ENCODE data around the gene VWA7.
"Not testable (repeated sequence)": the region's sequence is repeated elsewhere in the genome, so short reads cannot be mapped to it uniquely, and the experiment has no call there.

The VWA7 gene

DNA sequence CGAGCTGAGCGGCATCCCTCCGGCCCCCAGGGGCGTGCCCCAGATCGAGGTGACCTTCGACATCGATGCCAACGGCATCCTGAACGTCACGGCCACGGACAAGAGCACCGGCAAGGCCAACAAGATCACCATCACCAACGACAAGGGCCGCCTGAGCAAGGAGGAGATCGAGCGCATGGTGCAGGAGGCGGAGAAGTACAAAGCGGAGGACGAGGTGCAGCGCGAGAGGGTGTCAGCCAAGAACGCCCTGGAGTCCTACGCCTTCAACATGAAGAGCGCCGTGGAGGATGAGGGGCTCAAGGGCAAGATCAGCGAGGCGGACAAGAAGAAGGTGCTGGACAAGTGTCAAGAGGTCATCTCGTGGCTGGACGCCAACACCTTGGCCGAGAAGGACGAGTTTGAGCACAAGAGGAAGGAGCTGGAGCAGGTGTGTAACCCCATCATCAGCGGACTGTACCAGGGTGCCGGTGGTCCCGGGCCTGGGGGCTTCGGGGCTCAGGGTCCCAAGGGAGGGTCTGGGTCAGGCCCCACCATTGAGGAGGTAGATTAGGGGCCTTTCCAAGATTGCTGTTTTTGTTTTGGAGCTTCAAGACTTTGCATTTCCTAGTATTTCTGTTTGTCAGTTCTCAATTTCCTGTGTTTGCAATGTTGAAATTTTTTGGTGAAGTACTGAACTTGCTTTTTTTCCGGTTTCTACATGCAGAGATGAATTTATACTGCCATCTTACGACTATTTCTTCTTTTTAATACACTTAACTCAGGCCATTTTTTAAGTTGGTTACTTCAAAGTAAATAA lies 40.2 kb upstream of the VWA7 start:
- peak overlapping the region; percentile 19 for H3K4me3 ChIP-seq (ENCODE audit: extremely low read depth, insufficient read depth, low read length, poor library complexity, severe bottlenecking)
- WGBS, 2 experiments (ENCODE audit: insufficient coverage in 2 of 2) = 93 to 95% methylated on average over 3 to 6 of the region's 37 CpGs
- H3K9me3 ChIP-seq (ENCODE audit: control insufficient read depth, low read length); H3K4me1 ChIP-seq (ENCODE audit: control insufficient read depth, insufficient read depth, low read length, poor library complexity, severe bottlenecking); H3K36me3 ChIP-seq (ENCODE audit: control insufficient read depth, insufficient read depth, low read length); H3K27ac ChIP-seq (ENCODE audit: low read depth, low read length, severe bottlenecking): not testable (repeated sequence)

GRCh38 chr6:31815025-31815838 lies 38.1 kb upstream of the VWA7 start, which contains the start of the genes HSPA1A and HSPA1L:
HSPA1A (plus strand) TSS chr6:31815543; CDS start chr6:31815757, 214 bp downstream.
HSPA1L (minus strand) TSS chr6:31815283; CDS start chr6:31811972, 3,311 bp downstream.
- peak within 1 kb of the TSS; percentile 99 for H3K27ac ChIP-seq (ENCODE audit: low read depth, low read length, severe bottlenecking)
- 1 to 2% methylated on average over 30 to 48 of the region's 56 CpGs for WGBS, 2 experiments (ENCODE audit: insufficient coverage in 2 of 2)
- H3K9me3 ChIP-seq (ENCODE audit: control insufficient read depth, low read length) = no peaks in the 10 kb centered on the region
- peaks cover 9% of the 10 kb centered on the region for H3K4me1 ChIP-seq (ENCODE audit: control insufficient read depth, insufficient read depth, low read length, poor library complexity, severe bottlenecking)
- peaks cover 7% of the 10 kb centered on the region for H3K36me3 ChIP-seq (ENCODE audit: control insufficient read depth, insufficient read depth, low read length)
- H3K4me3 ChIP-seq (ENCODE audit: extremely low read depth, insufficient read depth, low read length, poor library complexity, severe bottlenecking) = peak within 1 kb of the TSS; percentile 45

- no peaks in the 10 kb centered on the region for H3K9me3 ChIP-seq (ENCODE audit: control insufficient read depth, low read length)
- H3K4me3 ChIP-seq (ENCODE audit: extremely low read depth, insufficient read depth, low read length, poor library complexity, severe bottlenecking) = peak overlapping the region; percentile 45
- 0 to 3% methylated on average over 9 of the region's 13 CpGs for WGBS, 2 experiments (ENCODE audit: insufficient coverage in 2 of 2)
- peaks cover 7% of the 10 kb centered on the region for H3K36me3 ChIP-seq (ENCODE audit: control insufficient read depth, insufficient read depth, low read length)
- peaks cover 9% of the 10 kb centered on the region for H3K4me1 ChIP-seq (ENCODE audit: control insufficient read depth, insufficient read depth, low read length, poor library complexity, severe bottlenecking)
- peak overlapping the region; percentile 99 for H3K27ac ChIP-seq (ENCODE audit: low read depth, low read length, severe bottlenecking)
Measured at GRCh38 chr6:31814677-31815024, 37.5 kb upstream of the VWA7 start.

DNA sequence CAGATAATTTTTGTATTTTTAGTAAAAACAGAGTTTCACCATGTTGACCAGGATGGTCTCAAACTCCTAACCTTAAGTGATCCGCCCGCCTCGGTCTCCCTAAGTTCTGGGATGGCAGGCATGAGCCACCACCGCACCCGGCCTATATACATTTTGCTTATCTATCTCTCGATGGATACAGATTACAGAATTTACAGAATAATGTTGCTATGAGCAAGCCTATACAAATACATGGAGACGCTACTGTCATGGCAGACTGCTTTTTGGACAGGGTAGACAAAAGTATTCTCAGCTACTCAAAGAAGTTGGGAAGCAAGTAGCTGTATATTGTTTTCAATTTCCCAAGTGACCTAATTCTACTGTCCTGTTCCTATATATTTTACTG lies 36.3 kb upstream of the VWA7 start:
- Histone ChIP-seq H3K36me3 (ENCODE audit: control insufficient read depth, insufficient read depth, low read length) (peaks cover 2% of the 10 kb centered on the region), H3K27ac (ENCODE audit: low read depth, low read length, severe bottlenecking) (peak overlapping the region; percentile 99), H3K4me1 (ENCODE audit: control insufficient read depth, insufficient read depth, low read length, poor library complexity, severe bottlenecking) (peaks cover 4% of the 10 kb centered on the region), H3K4me3 (ENCODE audit: extremely low read depth, insufficient read depth, low read length, poor library complexity, severe bottlenecking) (no peak overlapping the region), H3K9me3 (ENCODE audit: control insufficient read depth, low read length) (no peaks in the 10 kb centered on the region)
- 89 to 100% methylated on average over 5 to 6 of the region's 7 CpGs for WGBS, 2 experiments (ENCODE audit: insufficient coverage in 2 of 2)

GRCh38 chr6:31811645-31812044 lies 34.5 kb upstream of the VWA7 start:
- Histone ChIP-seq H3K4me3 (ENCODE audit: extremely low read depth, insufficient read depth, low read length, poor library complexity, severe bottlenecking) (no peak overlapping the region), H3K27ac (ENCODE audit: low read depth, low read length, severe bottlenecking) (no peak overlapping the region), H3K4me1 (ENCODE audit: control insufficient read depth, insufficient read depth, low read length, poor library complexity, severe bottlenecking) (peaks cover 4% of the 10 kb centered on the region), H3K36me3 (ENCODE audit: control insufficient read depth, insufficient read depth, low read length) (no peaks in the 10 kb centered on the region), H3K9me3 (ENCODE audit: control insufficient read depth, low read length) (no peaks in the 10 kb centered on the region)
- WGBS, 2 experiments (ENCODE audit: insufficient coverage in 2 of 2) = 97 to 99% methylated on average over 12 of the region's 12 CpGs

GRCh38 chr6:31808599-31808998 lies 31.5 kb upstream of the VWA7 start:
- not testable (repeated sequence) for H3K9me3 ChIP-seq (ENCODE audit: control insufficient read depth, low read length); H3K36me3 ChIP-seq (ENCODE audit: control insufficient read depth, insufficient read depth, low read length); H3K4me1 ChIP-seq (ENCODE audit: control insufficient read depth, insufficient read depth, low read length, poor library complexity, severe bottlenecking); H3K27ac ChIP-seq (ENCODE audit: low read depth, low read length, severe bottlenecking); H3K4me3 ChIP-seq (ENCODE audit: extremely low read depth, insufficient read depth, low read length, poor library complexity, severe bottlenecking)
- WGBS, 2 experiments (ENCODE audit: insufficient coverage in 2 of 2) = 86 to 97% methylated on average over 7 of the region's 10 CpGs

DNA sequence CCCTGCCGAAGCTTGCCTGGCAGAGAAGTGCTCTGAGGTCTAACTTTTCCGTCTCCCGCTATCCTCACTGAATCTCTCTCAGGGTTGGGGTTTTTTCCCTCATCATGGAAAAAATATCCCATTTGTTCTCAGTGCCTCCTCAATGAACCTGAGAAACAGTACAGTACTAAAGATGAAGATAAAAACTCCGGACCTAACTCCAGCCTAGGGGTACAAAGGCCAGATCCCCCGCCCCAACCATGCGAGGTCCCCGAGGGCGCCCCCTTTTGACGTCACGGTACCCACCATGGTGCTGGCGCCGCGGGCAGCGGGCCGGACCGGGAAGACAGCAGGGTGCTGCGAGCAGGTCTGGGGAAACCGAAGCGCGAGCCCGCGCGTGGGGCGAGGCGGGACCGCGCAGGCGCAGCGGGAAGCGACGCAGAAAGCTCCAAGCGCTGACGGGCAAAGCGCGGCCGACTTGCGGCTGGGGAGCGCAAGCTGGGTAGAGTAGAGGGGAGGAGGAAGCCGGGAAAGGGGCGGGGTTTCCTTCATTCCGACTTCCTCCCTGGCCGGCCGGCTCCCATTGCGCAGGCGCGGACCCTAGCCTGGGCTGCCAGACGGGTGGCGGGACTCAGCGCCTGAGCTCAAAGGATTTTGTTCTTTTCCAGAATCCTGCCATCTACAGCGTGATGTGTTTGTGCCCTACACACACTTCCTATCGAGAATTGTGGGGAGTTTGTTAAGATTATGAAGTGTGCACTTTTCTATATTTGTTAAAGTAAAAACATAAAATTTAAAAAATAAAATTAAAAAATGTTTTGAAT lies 29.5 kb upstream of the VWA7 start, which contains the start of gene LSM2:
Gene LSM2, minus strand, starts transcription at position 497 of the 803 bp plus-strand sequence. Its CDS starts 209 bp downstream, at position 288.
- peak within 1 kb of the TSS; percentile 85 for H3K4me3 ChIP-seq (ENCODE audit: extremely low read depth, insufficient read depth, low read length, poor library complexity, severe bottlenecking)
- peak within 1 kb of the TSS; percentile 82 for H3K27ac ChIP-seq (ENCODE audit: low read depth, low read length, severe bottlenecking)
- WGBS, 2 experiments (ENCODE audit: insufficient coverage in 2 of 2) = 0% methylated on average over 29 to 44 of the region's 51 CpGs
- peaks cover 4% of the 10 kb centered on the region for H3K4me1 ChIP-seq (ENCODE audit: control insufficient read depth, insufficient read depth, low read length, poor library complexity, severe bottlenecking)
- no peaks in the 10 kb centered on the region for H3K9me3 ChIP-seq (ENCODE audit: control insufficient read depth, low read length)
- peaks cover 26% of the 10 kb centered on the region for H3K36me3 ChIP-seq (ENCODE audit: control insufficient read depth, insufficient read depth, low read length)

GRCh38 chr6:31805939-31806469 lies 28.9 kb upstream of the VWA7 start:
- Histone ChIP-seq H3K27ac (ENCODE audit: low read depth, low read length, severe bottlenecking) (peak overlapping the region; percentile 82), H3K4me3 (ENCODE audit: extremely low read depth, insufficient read depth, low read length, poor library complexity, severe bottlenecking) (peak overlapping the region; percentile 85), H3K4me1 (ENCODE audit: control insufficient read depth, insufficient read depth, low read length, poor library complexity, severe bottlenecking) (peaks cover 4% of the 10 kb centered on the region), H3K9me3 (ENCODE audit: control insufficient read depth, low read length) (no peaks in the 10 kb centered on the region), H3K36me3 (ENCODE audit: control insufficient read depth, insufficient read depth, low read length) (peaks cover 32% of the 10 kb centered on the region)
- WGBS, 2 experiments (ENCODE audit: insufficient coverage in 2 of 2) = 0 to 17% methylated on average over 4 to 6 of the region's 7 CpGs

DNA sequence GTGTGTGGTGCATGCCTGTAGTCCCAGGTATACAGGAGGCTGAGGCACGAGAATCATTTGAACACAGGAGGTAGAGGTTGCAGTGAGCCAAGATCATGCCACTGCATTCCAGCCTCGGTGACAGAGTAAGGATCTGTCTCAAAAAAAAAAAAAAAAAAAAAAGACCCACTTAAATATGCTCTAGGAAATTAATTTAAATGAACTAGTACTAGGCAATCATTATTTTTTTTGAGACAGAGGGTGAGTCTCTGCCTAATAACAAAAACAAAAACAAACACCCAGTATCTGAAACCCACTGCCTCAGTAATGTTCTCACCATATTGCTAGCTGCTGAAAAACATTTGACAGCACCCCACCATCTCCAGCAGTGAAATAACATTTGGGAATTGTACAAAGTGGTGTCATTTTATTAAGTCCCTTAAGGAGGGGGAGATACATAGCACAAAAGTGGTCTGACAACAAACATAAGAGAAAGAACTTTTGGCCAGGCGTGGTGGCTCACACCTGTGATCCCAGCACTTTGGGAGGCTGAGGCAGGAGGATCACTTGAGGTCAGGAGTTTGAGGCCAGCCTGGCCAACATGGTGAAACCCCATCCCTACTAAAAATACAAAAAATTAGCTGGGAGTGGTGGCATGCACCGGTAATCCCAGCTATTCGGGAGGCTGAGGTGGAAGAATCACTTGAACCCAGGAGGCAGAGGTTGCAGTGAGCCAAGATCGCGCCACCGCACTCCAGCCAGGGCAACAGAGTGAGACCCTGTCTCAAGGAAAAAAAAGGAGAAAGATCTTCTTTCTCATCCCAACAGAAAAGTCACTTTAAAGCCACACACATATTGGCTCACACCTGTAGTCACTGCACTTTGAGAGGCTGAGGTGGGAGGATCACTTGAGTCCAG lies 24.2 kb upstream of the VWA7 start:
- H3K4me1 ChIP-seq (ENCODE audit: control insufficient read depth, insufficient read depth, low read length, poor library complexity, severe bottlenecking); H3K4me3 ChIP-seq (ENCODE audit: extremely low read depth, insufficient read depth, low read length, poor library complexity, severe bottlenecking); H3K9me3 ChIP-seq (ENCODE audit: control insufficient read depth, low read length); H3K27ac ChIP-seq (ENCODE audit: low read depth, low read length, severe bottlenecking): not testable (repeated sequence)
- H3K36me3 ChIP-seq (ENCODE audit: control insufficient read depth, insufficient read depth, low read length) = peaks cover 52% of the 10 kb centered on the region
- 96 to 97% methylated on average over 6 to 8 of the region's 8 CpGs for WGBS, 2 experiments (ENCODE audit: insufficient coverage in 2 of 2)

Data from mesodermal cell (in vitro differentiated cells).